Activated CD4-positive, alpha-beta T cell treated with anti-CD3 and anti-CD28 coated beads, Interleukin-2, amount 10 ng/mL, durations not matched to agents 24 days and 14 days (primary cell): ENCODE data around the gene ACTC1. TPM values are rescaled to one million over a fixed set of nuclear protein-coding genes. Genes with fewer than 3 reads are reported as not detected.
"Not testable (repeated sequence)": the region's sequence is repeated elsewhere in the genome, so short reads cannot be mapped to it uniquely, and the experiment has no call there.

Source experiments
- DNase-seq: peaks from one replicate; pipeline ENCODE4 v3.0.0; 2022
- H3K27ac Mint-ChIP-seq: one replicate; pipeline ENCODE4 v1.8.0; 2022; ENCODE audit warnings: mild to moderate bottlenecking, mixed read lengths
- H3K27me3 Mint-ChIP-seq: one replicate; pipeline ENCODE4 v1.8.0; 2022; ENCODE audit warnings: mixed read lengths
- H3K36me3 Mint-ChIP-seq: one replicate; pipeline ENCODE4 v1.8.0; 2022; ENCODE audit warnings: low read depth, mild to moderate bottlenecking, mixed read lengths
- H3K4me1 Mint-ChIP-seq: one replicate; pipeline ENCODE4 v1.8.0; 2021; ENCODE audit warnings: mixed read lengths
- H3K4me3 Mint-ChIP-seq: one replicate; pipeline ENCODE4 v1.8.0; 2022; ENCODE audit warnings: mild to moderate bottlenecking, moderate library complexity, mixed read lengths
- H3K9me3 Mint-ChIP-seq: one replicate; pipeline ENCODE4 v1.8.0; 2021; ENCODE audit warnings: mixed read lengths
- intact Hi-C: fragments of 100-400 bp; cut with micrococcal nuclease; formaldehyde crosslinking; loops from one replicate; pipeline ENCODE4 v1.15.1; 2023
- total RNA-seq: library from RNA; stranded (reverse); gene quantifications from 2 replicates; pipeline ENCODE4 v1.2.3, GENCODE V29; 2022

ACTC1 gene
- total RNA-seq, 1 donor from 2014 or later, result not detected

GRCh38 chr15:34809186-34809585, 13.8 kb upstream of the ACTC1 start:
- Mint-ChIP-seq H3K36me3 (no peaks in the 10 kb centered on the region), H3K27ac (no peak overlapping the region), H3K27me3 (peaks cover 31% of the 10 kb centered on the region), H3K9me3 (no peaks in the 10 kb centered on the region), H3K4me1 (no peaks in the 10 kb centered on the region), H3K4me3 (no peak overlapping the region)
- intact Hi-C loops, result no loop called here
- no peak for DNase-seq

GRCh38 chr15:34808016-34808415, 12.7 kb upstream of the ACTC1 start:
- no peak overlapping the region for H3K27ac Mint-ChIP-seq
- H3K4me3 Mint-ChIP-seq, result no peak overlapping the region
- no peaks in the 10 kb centered on the region for H3K36me3 Mint-ChIP-seq
- no peaks in the 10 kb centered on the region for H3K4me1 Mint-ChIP-seq
- no peaks in the 10 kb centered on the region for H3K9me3 Mint-ChIP-seq
- peaks cover 27% of the 10 kb centered on the region for H3K27me3 Mint-ChIP-seq
- intact Hi-C loops, result no loop called here
- no peak for DNase-seq

- H3K4me1 Mint-ChIP-seq, DNase-seq, intact Hi-C loops, H3K27ac Mint-ChIP-seq, H3K36me3 Mint-ChIP-seq, H3K4me3 Mint-ChIP-seq, H3K9me3 Mint-ChIP-seq: not testable (repeated sequence)
- H3K27me3 Mint-ChIP-seq, result peaks cover 25% of the 10 kb centered on the region
These were observed 11.9 kb upstream of the ACTC1 start for GRCh38 chr15:34807241-34807640.

GRCh38 chr15:34804776-34805175, 9.4 kb upstream of the ACTC1 start:
- Mint-ChIP-seq H3K4me1 (no peaks in the 10 kb centered on the region), H3K9me3 (no peaks in the 10 kb centered on the region), H3K27me3 (peaks cover 21% of the 10 kb centered on the region), H3K27ac (no peak overlapping the region), H3K36me3 (no peaks in the 10 kb centered on the region), H3K4me3 (no peak overlapping the region)
- intact Hi-C loops, result no loop called here
- DNase-seq, result no peak

- no peak overlapping the region for H3K4me3 Mint-ChIP-seq
- H3K36me3 Mint-ChIP-seq, result no peaks in the 10 kb centered on the region
- intact Hi-C loops, result no loop called here
- no peaks in the 10 kb centered on the region for H3K4me1 Mint-ChIP-seq
- H3K27ac Mint-ChIP-seq, result no peak overlapping the region
- DNase-seq, result no peak
- H3K9me3 Mint-ChIP-seq, result no peaks in the 10 kb centered on the region
- H3K27me3 Mint-ChIP-seq, result peaks cover 21% of the 10 kb centered on the region
These were observed 8.8 kb upstream of the ACTC1 start for GRCh38 chr15:34804113-34804512.

- H3K27me3 Mint-ChIP-seq, result peaks cover 23% of the 10 kb centered on the region
These were observed 7.7 kb upstream of the ACTC1 start for GRCh38 chr15:34802803-34803750.

GRCh38 chr15:34802371-34802770, 7.0 kb upstream of the ACTC1 start:
- H3K4me1 Mint-ChIP-seq, result no peaks in the 10 kb centered on the region
- H3K36me3 Mint-ChIP-seq, result no peaks in the 10 kb centered on the region
- peaks cover 25% of the 10 kb centered on the region for H3K27me3 Mint-ChIP-seq
- no peak overlapping the region for H3K27ac Mint-ChIP-seq
- intact Hi-C loops, result no loop called here
- DNase-seq, result no peak
- H3K9me3 Mint-ChIP-seq, result no peaks in the 10 kb centered on the region
- no peak overlapping the region for H3K4me3 Mint-ChIP-seq

More at GRCh38 chr15:34802803-34803750, 7.7 kb upstream of the ACTC1 start:
- intact Hi-C loops, result no loop called here
- Mint-ChIP-seq H3K9me3 (no peaks in the 10 kb centered on the region), H3K36me3 (no peaks in the 10 kb centered on the region), H3K27ac (no peak overlapping the region), H3K4me1 (no peaks in the 10 kb centered on the region), H3K4me3 (no peak overlapping the region)
- no peak for DNase-seq

GRCh38 chr15:34799149-34800101, 4.1 kb upstream of the ACTC1 start:
- DNase-seq, result no peak
- Mint-ChIP-seq H3K9me3 (no peaks in the 10 kb centered on the region), H3K27me3 (peaks cover 35% of the 10 kb centered on the region), H3K4me1 (no peaks in the 10 kb centered on the region), H3K36me3 (no peaks in the 10 kb centered on the region), H3K4me3 (no peak overlapping the region), H3K27ac (no peak overlapping the region)
- intact Hi-C loops, result no loop called here

- H3K4me3 Mint-ChIP-seq, result no peak overlapping the region
- H3K4me1 Mint-ChIP-seq, result no peaks in the 10 kb centered on the region
- intact Hi-C loops, result no loop called here
- H3K27ac Mint-ChIP-seq, result no peak overlapping the region
- no peaks in the 10 kb centered on the region for H3K9me3 Mint-ChIP-seq
- peaks cover 53% of the 10 kb centered on the region for H3K27me3 Mint-ChIP-seq
- no peaks in the 10 kb centered on the region for H3K36me3 Mint-ChIP-seq
- DNase-seq, result no peak
These were observed 1.6 kb upstream of the ACTC1 start for GRCh38 chr15:34796847-34797435.

- intact Hi-C loops, result no loop called here
- Mint-ChIP-seq H3K9me3 (no peaks in the 10 kb centered on the region), H3K27ac (no peak overlapping the region), H3K36me3 (no peaks in the 10 kb centered on the region), H3K4me3 (no peak overlapping the region), H3K27me3 (peaks cover 53% of the 10 kb centered on the region), H3K4me1 (no peaks in the 10 kb centered on the region)
- no peak for DNase-seq
These were observed 651 bp downstream of the ACTC1 start for GRCh38 chr15:34794590-34795206.

GRCh38 chr15:34793901-34794300, 1.4 kb downstream of the ACTC1 start:
- H3K4me1 Mint-ChIP-seq, result no peaks in the 10 kb centered on the region
- H3K27ac Mint-ChIP-seq, result no peak overlapping the region
- DNase-seq, result no peak
- H3K4me3 Mint-ChIP-seq, result no peak overlapping the region
- no peaks in the 10 kb centered on the region for H3K36me3 Mint-ChIP-seq
- intact Hi-C loops, result no loop called here
- no peaks in the 10 kb centered on the region for H3K9me3 Mint-ChIP-seq
- peaks cover 56% of the 10 kb centered on the region for H3K27me3 Mint-ChIP-seq

- Mint-ChIP-seq H3K27ac (no peak overlapping the region), H3K27me3 (peaks cover 54% of the 10 kb centered on the region), H3K4me3 (no peak overlapping the region), H3K9me3 (no peaks in the 10 kb centered on the region), H3K4me1 (no peaks in the 10 kb centered on the region), H3K36me3 (no peaks in the 10 kb centered on the region)
- DNase-seq, result no peak
- intact Hi-C loops, result no loop called here
These were observed 2.3 kb downstream of the ACTC1 start for GRCh38 chr15:34793071-34793470.

- Mint-ChIP-seq H3K27ac (no peak overlapping the region), H3K9me3 (no peaks in the 10 kb centered on the region), H3K4me1 (no peaks in the 10 kb centered on the region), H3K4me3 (no peak overlapping the region), H3K36me3 (no peaks in the 10 kb centered on the region), H3K27me3 (peaks cover 48% of the 10 kb centered on the region)
- no peak for DNase-seq
- intact Hi-C loops, result no loop called here
These were observed 3.6 kb downstream of the ACTC1 start for GRCh38 chr15:34791701-34792100.
